GM23338 (cell line): ENCODE measurements around the gene ATXN7L1. TPM values are rescaled to one million over a fixed set of nuclear protein-coding genes. Genes with fewer than 3 reads are reported as not detected.

Experiments used
- ATAC-seq: fragments of 200-7000 bp; cut with Tn5 transposase; 3 replicates; pipeline ENCODE4 v1.9.1; 2020
- DNase-seq: peaks from one replicate; pipeline ENCODE4 v3.0.0-alpha.2; 2015; ENCODE audit warnings: low spot score
- H2AFZ ChIP-seq: fragments of 200-600 bp; sonication (generic); 2 replicates; pipeline ENCODE4 v1.8.0; 2016; ENCODE audit warnings: antibody characterized with exemption, mild to moderate bottlenecking, moderate library complexity
- H3F3A ChIP-seq: fragments of 200-600 bp; sonication (generic); replicated peaks from 2 replicates; pipeline ENCODE4 v1.8.0; 2017; ENCODE audit warnings: antibody characterized with exemption, mixed run types, low read depth
- H3K27ac ChIP-seq: fragments of 200-600 bp; sonication (generic); 2 replicates; pipeline ENCODE4 v1.6.1; 2016; ENCODE audit warnings: low read depth
- H3K27me3 ChIP-seq: fragments of 200-600 bp; sonication (generic); 2 replicates; pipeline ENCODE4 v1.8.0; 2016; ENCODE audit warnings: mild to moderate bottlenecking, mixed run types, moderate library complexity; ENCODE audit not compliant: insufficient read depth
- H3K36me3 ChIP-seq: fragments of 200-600 bp; sonication (generic); 2 replicates; pipeline ENCODE4 v1.8.0; 2016; ENCODE audit warnings: mild to moderate bottlenecking; ENCODE audit not compliant: insufficient read depth
- H3K4me1 ChIP-seq: fragments of 200-600 bp; sonication (generic); 2 replicates; pipeline ENCODE4 v1.8.0; 2016; ENCODE audit warnings: mild to moderate bottlenecking, moderate library complexity; ENCODE audit not compliant: insufficient read depth
- H3K4me2 ChIP-seq: fragments of 200-600 bp; sonication (generic); 2 replicates; pipeline ENCODE4 v1.7.1; 2017; ENCODE audit warnings: mixed run types
- H3K4me3 ChIP-seq: fragments of 200-600 bp; sonication (generic); 2 replicates; pipeline ENCODE4 v1.6.1; 2016; ENCODE audit warnings: mixed run types
- H3K79me2 ChIP-seq: fragments of 200-600 bp; sonication (generic); replicated peaks from 2 replicates; pipeline ENCODE4 v1.8.0; 2017; ENCODE audit warnings: mild to moderate bottlenecking; ENCODE audit not compliant: insufficient read depth
- H3K9me2 ChIP-seq: fragments of 200-600 bp; sonication (generic); 2 replicates; pipeline ENCODE4 v1.8.0; 2017; ENCODE audit not compliant: insufficient read depth
- H4K20me1 ChIP-seq: fragments of 200-600 bp; sonication (generic); replicated peaks from 2 replicates; pipeline ENCODE4 v1.8.0; 2017; ENCODE audit warnings: mild to moderate bottlenecking; ENCODE audit not compliant: insufficient read depth
- H3K27ac Mint-ChIP-seq: 2 replicates; pipeline ENCODE4 v1.8.0; 2020; ENCODE audit warnings: inconsistent platforms, mild to moderate bottlenecking, moderate library complexity, mixed read lengths
- H3K27me3 Mint-ChIP-seq: 3 replicates; pipeline ENCODE4 v1.8.0; 2022; ENCODE audit warnings: low read depth, mild to moderate bottlenecking, moderate library complexity, mixed read lengths, inconsistent platforms; ENCODE audit not compliant: insufficient read depth, poor library complexity
- H3K36me3 Mint-ChIP-seq: 3 replicates; pipeline ENCODE4 v1.8.0; 2021; ENCODE audit warnings: low read depth, mild to moderate bottlenecking, inconsistent platforms, moderate library complexity, mixed read lengths
- H3K4me1 Mint-ChIP-seq: 3 replicates; pipeline ENCODE4 v1.8.0; 2020; ENCODE audit warnings: mild to moderate bottlenecking, inconsistent platforms, mixed read lengths
- H3K4me3 Mint-ChIP-seq: 3 replicates; pipeline ENCODE4 v1.8.0; 2021; ENCODE audit warnings: moderate library complexity, mild to moderate bottlenecking, inconsistent platforms, mixed read lengths
- H3K9me3 Mint-ChIP-seq: 3 replicates; pipeline ENCODE4 v1.8.0; 2020; ENCODE audit warnings: moderate library complexity, mild to moderate bottlenecking, inconsistent platforms, mixed read lengths
- CREB1 ChIP-seq: fragments of 250-450 bp; sonication (Bioruptor Pico); IDR thresholded peaks from 2 replicates; pipeline ENCODE4 v1.5.0; 2020; ENCODE audit warnings: low read depth, mild to moderate bottlenecking, moderate library complexity
- EZH2 ChIP-seq: fragments of 200-600 bp; sonication (generic); IDR thresholded peaks from one replicate; pipeline ENCODE4 v1.8.0; 2017; ENCODE audit warnings: antibody characterized with exemption, mild to moderate bottlenecking, low read depth; ENCODE audit not compliant: unreplicated experiment
- EZH2phosphoT487 ChIP-seq: fragments of 200-600 bp; sonication (generic); IDR thresholded peaks from one replicate; pipeline ENCODE4 v1.8.1; 2018; ENCODE audit warnings: antibody characterized with exemption; ENCODE audit not compliant: unreplicated experiment
- JUNB ChIP-seq: IDR thresholded peaks from one replicate; pipeline ENCODE4 v1.6.1; 2016; ENCODE audit warnings: antibody characterized with exemption; ENCODE audit not compliant: unreplicated experiment
- NANOG ChIP-seq: IDR thresholded peaks from 2 replicates; pipeline ENCODE4 v1.6.1; 2016; ENCODE audit warnings: antibody characterized with exemption, borderline replicate concordance
- POLR2AphosphoS5 ChIP-seq: IDR thresholded peaks from 2 replicates; pipeline ENCODE4 v1.6.1; 2016; ENCODE audit warnings: antibody characterized with exemption, low read depth
- STAT1 ChIP-seq: IDR thresholded peaks from one replicate; pipeline ENCODE4 v1.6.1; 2016; ENCODE audit warnings: antibody characterized with exemption; ENCODE audit not compliant: unreplicated experiment
- ZNF114 ChIP-seq: fragments of 250-450 bp; sonication (Bioruptor Pico); IDR thresholded peaks from 2 replicates; pipeline ENCODE4 v1.5.0; 2020; ENCODE audit warnings: mild to moderate bottlenecking, moderate library complexity
- ZNF331 ChIP-seq: fragments of 250-450 bp; sonication (Bioruptor Pico); IDR thresholded peaks from 2 replicates; pipeline ENCODE4 v1.5.0; 2020; ENCODE audit warnings: low read depth, mild to moderate bottlenecking, moderate library complexity
- polyA plus RNA-seq: library from polyadenylated mRNA; unstranded; fragments of >200 nt; fragmentation: Nextera tagmentation; extraction: Ambion mirVana; gene quantifications from 2 replicates; pipeline ENCODE4 v1.2.1, GENCODE V29; 2016
- total RNA-seq: library from RNA; depleted of rRNA; stranded (reverse); fragments of >200 nt; shearing (Covaris generic); gene quantifications from 2 replicates; pipeline ENCODE4 v1.2.3, GENCODE V29; 2014
- TF ChIP-seq, protein P1 (sequence below): IDR thresholded peaks from one replicate; pipeline ENCODE4 v1.6.1; 2018; ENCODE audit warnings: antibody characterized with exemption; ENCODE audit not compliant: unreplicated experiment
- TF ChIP-seq, protein P2 (sequence below): IDR thresholded peaks from 2 replicates; pipeline ENCODE4 v1.6.1; 2016; ENCODE audit warnings: antibody characterized with exemption
- TF ChIP-seq, protein P3 (sequence below), 2 experiments: fragments of 200-600 bp in 1 of 2; sonication (generic) in 1 of 2; conservative IDR thresholded peaks; 2 replicates each; pipeline versions ENCODE4 v1.5.1 to v1.6.1; 2016 to 2017; ENCODE audit warnings: antibody characterized with exemption in 2 of 2, low read depth in 2 of 2, mild to moderate bottlenecking in 2 of 2, moderate library complexity in 1 of 2
- TF ChIP-seq, protein P4 (sequence below): fragments of 250-450 bp; sonication (Bioruptor Pico); IDR thresholded peaks from 2 replicates; pipeline ENCODE4 v1.5.0; 2020; ENCODE audit warnings: mild to moderate bottlenecking, moderate library complexity

Gene ATXN7L1
- total and polyA plus RNA-seq, 2 experiments from 2014 or later: 22.8 to 29.8 TPM

DNA sequence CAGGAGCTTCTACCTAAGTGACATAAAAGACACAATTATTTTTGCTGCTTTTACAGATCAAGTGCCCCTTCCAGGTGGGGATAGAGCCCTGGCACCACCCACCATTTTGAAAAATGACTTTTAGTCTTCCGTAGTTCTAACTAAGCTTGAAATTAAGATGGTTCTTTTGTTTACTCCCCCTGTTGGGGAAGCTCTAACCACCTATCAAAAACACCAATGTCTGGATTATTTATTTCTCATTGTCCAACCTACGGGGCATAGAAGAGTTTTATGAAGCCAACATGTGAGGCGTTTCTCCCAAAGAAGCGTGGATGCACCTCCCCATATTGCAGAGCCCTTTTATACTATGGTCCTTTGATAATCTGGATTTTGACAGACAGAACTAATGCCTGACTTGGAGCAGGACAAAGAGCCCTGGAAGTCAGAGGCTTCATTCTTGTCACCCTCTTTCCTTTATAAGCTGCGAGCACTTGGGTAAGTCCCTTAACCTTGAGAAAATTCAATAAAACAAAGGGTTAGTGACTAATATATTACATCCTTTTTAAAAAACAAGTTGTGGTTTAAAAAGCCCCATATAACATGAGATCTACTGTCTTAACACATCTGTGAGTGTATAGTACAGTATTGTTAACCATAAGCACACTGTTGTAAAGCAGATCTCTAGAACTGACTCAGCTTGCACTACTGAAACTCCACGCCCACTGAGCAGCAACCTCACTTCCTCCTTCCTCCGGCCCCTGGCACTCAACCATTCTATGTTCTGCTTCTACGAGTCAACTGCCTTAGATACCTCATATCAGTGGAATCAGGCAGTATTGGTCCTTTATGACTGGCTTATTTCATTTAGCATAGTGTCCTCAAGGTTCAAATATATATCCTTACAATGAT, 67.5 kb downstream of the ATXN7L1 start:
- H3K27ac Mint-ChIP-seq: no peak overlapping the region
- H3K27me3 Mint-ChIP-seq: no peaks in the 10 kb centered on the region
- H3K79me2 ChIP-seq: peaks cover 8% of the 10 kb centered on the region; the same call in 1 of the 2 replicates
- H3K4me1 Mint-ChIP-seq: peaks cover 23% of the 10 kb centered on the region
- ATAC-seq (no peak), DNase-seq (no peak)
- H3K4me1 ChIP-seq: peaks cover 14% of the 10 kb centered on the region
- H3K36me3 Mint-ChIP-seq: peaks cover 5% of the 10 kb centered on the region; the same call in 1 of the 3 replicates
- H3K36me3 ChIP-seq: no peaks in the 10 kb centered on the region
- no peak overlapping the region for H3K4me2 ChIP-seq
- no peak overlapping the region for H3K4me3 Mint-ChIP-seq
- no peak overlapping the region for H3K4me3 ChIP-seq
- H3K9me2 ChIP-seq: no peaks in the 10 kb centered on the region
- no peaks in the 10 kb centered on the region for H3K9me3 Mint-ChIP-seq
- H3K27ac ChIP-seq: no peak overlapping the region
- H3K27me3 ChIP-seq: no peaks in the 10 kb centered on the region
- no peaks in the 10 kb centered on the region for H3F3A ChIP-seq
- no peaks in the 10 kb centered on the region; the same call in 1 of the 2 replicates for H4K20me1 ChIP-seq
- TF ChIP-seq JUNB: no peak
- TF ChIP-seq EZH2: no peak
- TF ChIP-seq, protein P1, sequence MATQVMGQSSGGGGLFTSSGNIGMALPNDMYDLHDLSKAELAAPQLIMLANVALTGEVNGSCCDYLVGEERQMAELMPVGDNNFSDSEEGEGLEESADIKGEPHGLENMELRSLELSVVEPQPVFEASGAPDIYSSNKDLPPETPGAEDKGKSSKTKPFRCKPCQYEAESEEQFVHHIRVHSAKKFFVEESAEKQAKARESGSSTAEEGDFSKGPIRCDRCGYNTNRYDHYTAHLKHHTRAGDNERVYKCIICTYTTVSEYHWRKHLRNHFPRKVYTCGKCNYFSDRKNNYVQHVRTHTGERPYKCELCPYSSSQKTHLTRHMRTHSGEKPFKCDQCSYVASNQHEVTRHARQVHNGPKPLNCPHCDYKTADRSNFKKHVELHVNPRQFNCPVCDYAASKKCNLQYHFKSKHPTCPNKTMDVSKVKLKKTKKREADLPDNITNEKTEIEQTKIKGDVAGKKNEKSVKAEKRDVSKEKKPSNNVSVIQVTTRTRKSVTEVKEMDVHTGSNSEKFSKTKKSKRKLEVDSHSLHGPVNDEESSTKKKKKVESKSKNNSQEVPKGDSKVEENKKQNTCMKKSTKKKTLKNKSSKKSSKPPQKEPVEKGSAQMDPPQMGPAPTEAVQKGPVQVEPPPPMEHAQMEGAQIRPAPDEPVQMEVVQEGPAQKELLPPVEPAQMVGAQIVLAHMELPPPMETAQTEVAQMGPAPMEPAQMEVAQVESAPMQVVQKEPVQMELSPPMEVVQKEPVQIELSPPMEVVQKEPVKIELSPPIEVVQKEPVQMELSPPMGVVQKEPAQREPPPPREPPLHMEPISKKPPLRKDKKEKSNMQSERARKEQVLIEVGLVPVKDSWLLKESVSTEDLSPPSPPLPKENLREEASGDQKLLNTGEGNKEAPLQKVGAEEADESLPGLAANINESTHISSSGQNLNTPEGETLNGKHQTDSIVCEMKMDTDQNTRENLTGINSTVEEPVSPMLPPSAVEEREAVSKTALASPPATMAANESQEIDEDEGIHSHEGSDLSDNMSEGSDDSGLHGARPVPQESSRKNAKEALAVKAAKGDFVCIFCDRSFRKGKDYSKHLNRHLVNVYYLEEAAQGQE: no peak
- TF ChIP-seq ZNF331 (CRISPR knock-in tag): no peak
- TF ChIP-seq NANOG: no peak
- no peak for TF ChIP-seq STAT1
- TF ChIP-seq ZNF114 (CRISPR knock-in tag): no peak
- TF ChIP-seq, protein P2, sequence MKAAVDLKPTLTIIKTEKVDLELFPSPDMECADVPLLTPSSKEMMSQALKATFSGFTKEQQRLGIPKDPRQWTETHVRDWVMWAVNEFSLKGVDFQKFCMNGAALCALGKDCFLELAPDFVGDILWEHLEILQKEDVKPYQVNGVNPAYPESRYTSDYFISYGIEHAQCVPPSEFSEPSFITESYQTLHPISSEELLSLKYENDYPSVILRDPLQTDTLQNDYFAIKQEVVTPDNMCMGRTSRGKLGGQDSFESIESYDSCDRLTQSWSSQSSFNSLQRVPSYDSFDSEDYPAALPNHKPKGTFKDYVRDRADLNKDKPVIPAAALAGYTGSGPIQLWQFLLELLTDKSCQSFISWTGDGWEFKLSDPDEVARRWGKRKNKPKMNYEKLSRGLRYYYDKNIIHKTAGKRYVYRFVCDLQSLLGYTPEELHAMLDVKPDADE: no peak
- TF ChIP-seq, protein P3, sequence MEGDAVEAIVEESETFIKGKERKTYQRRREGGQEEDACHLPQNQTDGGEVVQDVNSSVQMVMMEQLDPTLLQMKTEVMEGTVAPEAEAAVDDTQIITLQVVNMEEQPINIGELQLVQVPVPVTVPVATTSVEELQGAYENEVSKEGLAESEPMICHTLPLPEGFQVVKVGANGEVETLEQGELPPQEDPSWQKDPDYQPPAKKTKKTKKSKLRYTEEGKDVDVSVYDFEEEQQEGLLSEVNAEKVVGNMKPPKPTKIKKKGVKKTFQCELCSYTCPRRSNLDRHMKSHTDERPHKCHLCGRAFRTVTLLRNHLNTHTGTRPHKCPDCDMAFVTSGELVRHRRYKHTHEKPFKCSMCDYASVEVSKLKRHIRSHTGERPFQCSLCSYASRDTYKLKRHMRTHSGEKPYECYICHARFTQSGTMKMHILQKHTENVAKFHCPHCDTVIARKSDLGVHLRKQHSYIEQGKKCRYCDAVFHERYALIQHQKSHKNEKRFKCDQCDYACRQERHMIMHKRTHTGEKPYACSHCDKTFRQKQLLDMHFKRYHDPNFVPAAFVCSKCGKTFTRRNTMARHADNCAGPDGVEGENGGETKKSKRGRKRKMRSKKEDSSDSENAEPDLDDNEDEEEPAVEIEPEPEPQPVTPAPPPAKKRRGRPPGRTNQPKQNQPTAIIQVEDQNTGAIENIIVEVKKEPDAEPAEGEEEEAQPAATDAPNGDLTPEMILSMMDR (conservative IDR thresholded peaks at IDR 0.05; ENCODE audit: low read depth in 2 of 2): no peak
- no peak for TF ChIP-seq EZH2phosphoT487
- TF ChIP-seq CREB1 (CRISPR knock-in tag): no peak
- TF ChIP-seq POLR2AphosphoS5: no peak
- TF ChIP-seq, protein P4, sequence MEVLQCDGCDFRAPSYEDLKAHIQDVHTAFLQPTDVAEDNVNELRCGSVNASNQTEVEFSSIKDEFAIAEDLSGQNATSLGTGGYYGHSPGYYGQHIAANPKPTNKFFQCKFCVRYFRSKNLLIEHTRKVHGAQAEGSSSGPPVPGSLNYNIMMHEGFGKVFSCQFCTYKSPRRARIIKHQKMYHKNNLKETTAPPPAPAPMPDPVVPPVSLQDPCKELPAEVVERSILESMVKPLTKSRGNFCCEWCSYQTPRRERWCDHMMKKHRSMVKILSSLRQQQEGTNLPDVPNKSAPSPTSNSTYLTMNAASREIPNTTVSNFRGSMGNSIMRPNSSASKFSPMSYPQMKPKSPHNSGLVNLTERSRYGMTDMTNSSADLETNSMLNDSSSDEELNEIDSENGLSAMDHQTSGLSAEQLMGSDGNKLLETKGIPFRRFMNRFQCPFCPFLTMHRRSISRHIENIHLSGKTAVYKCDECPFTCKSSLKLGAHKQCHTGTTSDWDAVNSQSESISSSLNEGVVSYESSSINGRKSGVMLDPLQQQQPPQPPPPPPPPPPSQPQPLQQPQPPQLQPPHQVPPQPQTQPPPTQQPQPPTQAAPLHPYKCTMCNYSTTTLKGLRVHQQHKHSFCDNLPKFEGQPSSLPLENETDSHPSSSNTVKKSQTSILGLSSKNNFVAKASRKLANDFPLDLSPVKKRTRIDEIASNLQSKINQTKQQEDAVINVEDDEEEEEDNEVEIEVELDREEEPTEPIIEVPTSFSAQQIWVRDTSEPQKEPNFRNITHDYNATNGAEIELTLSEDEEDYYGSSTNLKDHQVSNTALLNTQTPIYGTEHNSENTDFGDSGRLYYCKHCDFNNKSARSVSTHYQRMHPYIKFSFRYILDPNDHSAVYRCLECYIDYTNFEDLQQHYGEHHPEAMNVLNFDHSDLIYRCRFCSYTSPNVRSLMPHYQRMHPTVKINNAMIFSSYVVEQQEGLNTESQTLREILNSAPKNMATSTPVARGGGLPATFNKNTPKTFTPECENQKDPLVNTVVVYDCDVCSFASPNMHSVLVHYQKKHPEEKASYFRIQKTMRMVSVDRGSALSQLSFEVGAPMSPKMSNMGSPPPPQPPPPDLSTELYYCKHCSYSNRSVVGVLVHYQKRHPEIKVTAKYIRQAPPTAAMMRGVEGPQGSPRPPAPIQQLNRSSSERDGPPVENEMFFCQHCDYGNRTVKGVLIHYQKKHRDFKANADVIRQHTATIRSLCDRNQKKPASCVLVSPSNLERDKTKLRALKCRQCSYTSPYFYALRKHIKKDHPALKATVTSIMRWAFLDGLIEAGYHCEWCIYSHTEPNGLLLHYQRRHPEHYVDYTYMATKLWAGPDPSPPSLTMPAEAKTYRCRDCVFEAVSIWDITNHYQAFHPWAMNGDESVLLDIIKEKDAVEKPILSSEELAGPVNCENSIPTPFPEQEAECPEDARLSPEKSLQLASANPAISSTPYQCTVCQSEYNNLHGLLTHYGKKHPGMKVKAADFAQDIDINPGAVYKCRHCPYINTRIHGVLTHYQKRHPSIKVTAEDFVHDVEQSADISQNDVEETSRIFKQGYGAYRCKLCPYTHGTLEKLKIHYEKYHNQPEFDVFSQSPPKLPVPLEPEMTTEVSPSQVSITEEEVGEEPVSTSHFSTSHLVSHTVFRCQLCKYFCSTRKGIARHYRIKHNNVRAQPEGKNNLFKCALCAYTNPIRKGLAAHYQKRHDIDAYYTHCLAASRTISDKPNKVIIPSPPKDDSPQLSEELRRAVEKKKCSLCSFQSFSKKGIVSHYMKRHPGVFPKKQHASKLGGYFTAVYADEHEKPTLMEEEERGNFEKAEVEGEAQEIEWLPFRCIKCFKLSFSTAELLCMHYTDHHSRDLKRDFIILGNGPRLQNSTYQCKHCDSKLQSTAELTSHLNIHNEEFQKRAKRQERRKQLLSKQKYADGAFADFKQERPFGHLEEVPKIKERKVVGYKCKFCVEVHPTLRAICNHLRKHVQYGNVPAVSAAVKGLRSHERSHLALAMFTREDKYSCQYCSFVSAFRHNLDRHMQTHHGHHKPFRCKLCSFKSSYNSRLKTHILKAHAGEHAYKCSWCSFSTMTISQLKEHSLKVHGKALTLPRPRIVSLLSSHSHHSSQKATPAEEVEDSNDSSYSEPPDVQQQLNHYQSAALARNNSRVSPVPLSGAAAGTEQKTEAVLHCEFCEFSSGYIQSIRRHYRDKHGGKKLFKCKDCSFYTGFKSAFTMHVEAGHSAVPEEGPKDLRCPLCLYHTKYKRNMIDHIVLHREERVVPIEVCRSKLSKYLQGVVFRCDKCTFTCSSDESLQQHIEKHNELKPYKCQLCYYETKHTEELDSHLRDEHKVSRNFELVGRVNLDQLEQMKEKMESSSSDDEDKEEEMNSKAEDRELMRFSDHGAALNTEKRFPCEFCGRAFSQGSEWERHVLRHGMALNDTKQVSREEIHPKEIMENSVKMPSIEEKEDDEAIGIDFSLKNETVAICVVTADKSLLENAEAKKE: no peak
- no peak overlapping the region for H2AFZ ChIP-seq
